ENCODE data around the gene SGK1.

Gene SGK1

DNA sequence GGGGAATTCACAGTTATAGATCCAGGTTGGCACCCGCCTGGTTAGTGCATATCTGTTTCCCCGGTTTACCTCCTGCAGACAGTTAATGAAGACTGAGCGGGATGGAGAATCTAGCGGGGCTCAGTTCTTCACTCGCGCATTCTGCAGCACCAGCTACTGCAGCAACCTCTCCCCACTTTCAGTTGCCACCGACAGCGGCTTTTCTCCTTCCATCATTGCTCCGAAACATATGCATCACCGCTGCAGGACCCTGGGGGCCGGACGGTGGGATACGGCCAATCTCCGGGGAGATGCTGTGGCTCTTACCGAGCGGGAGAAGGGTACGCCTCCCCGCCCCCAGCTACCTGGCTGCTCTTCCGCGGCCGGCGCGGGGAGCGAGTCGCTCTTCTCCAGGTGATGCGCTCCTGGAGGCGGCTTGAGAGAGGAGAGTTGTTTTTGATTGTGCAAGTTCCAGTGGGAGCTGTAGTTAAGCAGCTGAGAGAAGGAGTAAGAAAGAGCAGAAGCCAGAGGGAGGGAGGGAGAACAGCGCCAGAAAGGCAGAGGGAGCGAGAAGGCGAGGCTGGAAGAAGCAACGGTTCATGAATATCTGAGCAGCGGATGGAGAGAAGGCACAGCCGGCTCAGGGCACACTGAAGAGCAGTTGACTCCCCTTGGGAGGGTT lies at the start of gene SGK1:
Gene SGK1, minus strand, starts transcription at position 642 of the 661 bp plus-strand sequence. CDS start 652 bp downstream, outside the sequence.
- DNase-seq (ENCODE audit: low read depth): peak; percentile 61

DNA sequence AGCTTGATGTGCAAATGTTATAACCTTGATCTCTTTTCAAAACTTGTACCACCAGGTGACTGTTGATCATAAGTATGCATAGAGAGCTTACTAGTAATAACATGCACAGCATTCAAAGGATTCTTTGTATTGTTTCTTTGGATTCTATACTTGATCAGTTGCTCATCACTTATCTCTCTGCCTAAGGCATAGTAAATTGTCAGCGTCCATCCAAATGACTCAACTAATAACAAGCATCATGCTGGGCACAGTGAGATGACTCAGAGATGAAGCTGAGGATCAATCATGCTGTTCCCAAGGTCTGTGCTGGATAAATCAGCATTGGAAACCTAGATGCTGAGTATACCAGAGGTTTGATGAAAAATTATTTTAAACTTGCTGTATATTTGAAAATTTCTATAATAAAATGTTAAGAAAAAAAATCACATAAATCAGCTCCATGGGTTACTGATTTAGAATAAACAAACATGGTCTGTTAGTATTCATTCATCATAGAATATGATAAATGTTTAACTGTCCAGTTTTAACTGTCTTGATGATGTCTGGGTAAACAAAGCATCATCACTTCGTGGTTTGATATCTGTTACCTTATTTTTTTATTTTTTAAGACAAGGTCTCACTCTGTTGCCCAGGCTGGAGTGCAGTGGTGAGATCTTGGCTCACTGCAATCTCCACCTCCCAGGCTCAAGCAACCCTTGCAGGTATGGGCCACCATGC lies 45.6 kb upstream of the SGK1 start:
- peak; percentile 86 for DNase-seq (ENCODE audit: low read depth)

DNA sequence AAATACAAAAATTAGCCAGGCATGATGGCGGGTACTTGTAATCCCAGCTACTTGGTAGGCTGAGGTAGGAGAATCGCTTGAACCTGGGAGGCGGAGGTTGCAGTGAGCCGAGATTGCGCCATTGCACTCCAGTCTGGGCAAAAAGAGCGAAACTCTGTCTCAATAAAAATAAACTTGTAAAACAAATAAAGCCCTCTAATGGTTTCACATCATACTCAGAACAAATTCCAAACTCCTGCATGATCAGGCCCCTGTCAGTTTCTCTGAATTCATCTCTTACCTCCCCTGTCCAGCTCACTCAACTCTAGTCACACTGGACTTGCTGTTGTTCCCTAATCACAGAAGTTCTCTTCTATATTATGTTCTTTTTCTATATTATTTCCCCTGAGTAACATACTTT lies 43.1 kb upstream of the SGK1 start:
- DNase-seq (ENCODE audit: low read depth): no peak

DNA sequence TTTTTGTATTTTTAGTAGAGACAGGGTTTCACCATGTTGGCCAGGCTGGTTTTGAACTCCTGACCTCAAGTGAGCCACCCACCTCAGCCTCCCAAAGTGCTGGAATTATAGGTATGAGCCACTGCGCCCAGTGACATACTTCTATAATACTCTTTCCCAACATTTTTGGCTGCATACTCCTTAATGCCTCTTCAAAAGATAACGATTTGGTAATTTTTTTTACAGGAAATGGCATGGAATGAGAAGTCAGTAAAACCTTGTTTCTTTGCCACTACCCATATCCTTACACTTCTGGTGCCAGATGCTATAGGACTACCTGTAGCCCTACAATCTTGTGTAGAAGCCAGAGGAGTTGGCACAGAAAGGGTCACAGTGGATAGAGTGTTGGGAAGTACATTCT lies 41.4 kb upstream of the SGK1 start:
- peak; percentile 51 for DNase-seq (ENCODE audit: low read depth)

DNA sequence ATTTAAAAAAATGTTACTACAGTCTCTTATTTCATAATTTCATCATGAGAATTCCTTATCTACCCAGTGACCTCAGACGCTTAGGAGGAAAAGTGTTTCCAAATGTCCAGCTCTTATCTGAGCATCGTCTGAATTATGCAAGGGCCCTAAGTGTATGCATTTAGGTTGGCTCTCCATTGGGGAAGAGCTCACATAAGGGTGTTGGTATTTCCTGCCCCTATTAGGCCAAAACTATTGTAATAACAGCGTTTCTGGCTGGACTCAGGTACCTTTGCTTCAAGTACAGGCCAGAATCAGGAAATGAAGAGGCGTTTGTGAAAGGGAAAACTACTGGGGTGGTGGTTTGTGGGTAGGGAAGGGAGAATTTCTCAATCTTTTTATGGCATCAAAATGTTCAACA lies 40.4 kb upstream of the SGK1 start:
- DNase-seq (ENCODE audit: low read depth): peak; percentile 77

DNA sequence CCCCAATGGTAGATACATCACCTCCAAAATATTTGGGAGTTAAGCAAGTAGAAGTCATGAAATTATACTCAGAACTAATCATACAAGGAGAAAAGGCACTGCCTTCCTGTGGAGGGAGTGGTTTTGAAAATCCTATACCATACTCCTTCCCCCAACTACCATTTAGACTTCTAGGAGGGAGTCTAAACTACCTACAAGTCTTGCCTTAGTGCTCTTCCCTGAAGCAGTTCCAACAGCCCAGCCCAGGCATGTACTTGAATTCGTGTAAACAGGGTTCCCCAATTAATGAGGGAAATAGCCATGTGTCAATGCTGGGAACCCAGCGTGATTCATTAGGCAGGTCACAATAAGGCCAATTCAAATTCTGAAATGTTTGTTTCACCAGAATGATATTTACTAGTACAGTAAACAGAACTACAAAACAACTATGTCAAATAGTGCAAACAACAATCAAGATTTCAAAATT lies 39.1 kb upstream of the SGK1 start:
- peak; percentile 10 for DNase-seq (ENCODE audit: low read depth)

DNA sequence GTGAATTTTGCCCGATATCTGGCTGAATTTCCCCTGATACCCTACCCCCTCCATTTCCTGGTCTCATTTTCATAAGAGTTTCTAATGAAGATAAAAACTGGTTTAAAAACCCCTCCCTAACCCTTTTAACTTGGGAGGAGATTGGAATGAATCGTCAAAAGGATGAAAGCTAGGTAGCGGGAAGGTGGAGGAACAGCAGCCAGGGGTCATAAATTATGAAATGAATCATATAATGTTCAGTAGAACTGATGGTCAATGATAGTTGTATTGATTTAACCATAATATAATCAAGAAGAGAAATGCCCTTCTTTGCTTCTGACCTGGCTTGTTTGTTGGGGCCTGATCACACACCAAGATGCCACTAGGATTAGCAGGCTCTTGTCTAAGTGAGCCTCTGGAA lies 38.5 kb upstream of the SGK1 start:
- DNase-seq (ENCODE audit: low read depth): no peak

DNA sequence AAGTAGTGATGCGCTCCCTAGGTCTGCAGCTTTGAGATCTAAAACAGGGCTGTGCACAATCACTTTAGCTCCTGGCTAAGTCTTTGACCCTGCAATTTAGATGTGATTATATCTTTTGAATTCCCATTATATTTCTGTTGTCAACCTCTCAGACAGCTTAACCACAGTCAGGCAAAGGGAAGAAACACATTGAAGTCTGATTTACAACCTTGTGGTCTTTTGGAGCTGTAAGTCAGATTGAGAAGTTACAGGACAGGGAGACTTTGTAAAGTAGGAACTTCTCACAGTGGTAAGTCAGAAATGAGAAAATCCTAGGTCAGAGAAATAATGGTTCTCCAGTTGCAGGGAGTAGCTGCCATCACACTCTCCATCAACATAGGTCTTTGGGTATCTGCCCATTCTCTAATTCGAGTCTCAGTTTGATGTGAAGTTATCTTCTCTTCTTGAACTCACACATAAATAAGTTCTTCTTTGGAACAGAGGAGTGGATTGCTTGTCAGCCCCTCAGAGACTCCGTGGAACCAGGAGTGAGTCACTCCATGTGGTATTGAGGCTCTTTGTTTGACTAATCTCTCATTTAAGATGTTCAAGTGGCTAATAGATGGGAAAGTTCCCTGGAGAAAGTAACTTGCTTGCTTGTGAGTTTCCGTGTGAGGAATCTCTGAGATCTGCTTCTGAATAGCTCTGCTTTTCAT lies 35.0 kb upstream of the SGK1 start:
- peak; percentile 91 for DNase-seq (ENCODE audit: low read depth)

DNA sequence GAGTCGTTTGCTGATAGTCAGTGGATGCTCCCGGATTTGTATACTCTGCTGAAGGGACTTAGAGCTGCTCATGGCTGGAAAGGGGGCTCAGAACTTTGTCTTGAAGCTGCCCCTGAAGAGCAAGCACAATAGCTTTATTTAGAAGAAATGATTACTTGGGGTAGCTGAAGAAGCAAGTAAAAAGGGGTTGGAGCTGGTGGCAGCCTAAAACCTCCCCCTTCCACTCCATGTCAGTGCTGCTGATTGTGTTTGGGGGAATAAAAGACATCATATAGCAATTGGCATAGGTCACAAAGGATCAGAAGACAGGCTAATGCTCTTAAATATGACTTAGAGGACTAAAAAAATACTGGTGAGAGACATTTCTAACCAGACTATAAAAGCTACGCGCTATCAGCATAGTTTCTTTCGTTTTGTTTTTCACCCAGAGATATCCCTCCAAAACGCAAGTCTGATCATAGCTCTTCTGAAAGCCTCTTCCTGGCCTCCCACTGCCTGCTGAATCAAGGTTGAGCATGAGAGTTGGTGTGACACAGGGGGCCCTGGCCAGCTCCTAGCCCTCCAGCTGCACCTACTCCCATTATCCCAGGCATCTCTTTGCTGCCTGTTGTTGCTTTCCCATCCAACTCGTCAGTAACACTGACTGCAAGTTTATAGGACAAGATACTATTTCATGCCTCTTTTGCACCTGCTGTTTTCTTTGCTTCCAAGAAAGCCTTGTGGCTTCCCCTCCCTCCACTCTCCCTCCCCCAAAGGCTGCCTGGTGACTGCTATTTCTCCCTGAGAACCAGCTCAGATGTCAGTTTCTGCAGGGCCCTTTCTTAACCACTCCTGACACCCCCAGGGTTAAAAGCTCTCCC lies 33.9 kb upstream of the SGK1 start:
- no peak for DNase-seq (ENCODE audit: low read depth)

DNA sequence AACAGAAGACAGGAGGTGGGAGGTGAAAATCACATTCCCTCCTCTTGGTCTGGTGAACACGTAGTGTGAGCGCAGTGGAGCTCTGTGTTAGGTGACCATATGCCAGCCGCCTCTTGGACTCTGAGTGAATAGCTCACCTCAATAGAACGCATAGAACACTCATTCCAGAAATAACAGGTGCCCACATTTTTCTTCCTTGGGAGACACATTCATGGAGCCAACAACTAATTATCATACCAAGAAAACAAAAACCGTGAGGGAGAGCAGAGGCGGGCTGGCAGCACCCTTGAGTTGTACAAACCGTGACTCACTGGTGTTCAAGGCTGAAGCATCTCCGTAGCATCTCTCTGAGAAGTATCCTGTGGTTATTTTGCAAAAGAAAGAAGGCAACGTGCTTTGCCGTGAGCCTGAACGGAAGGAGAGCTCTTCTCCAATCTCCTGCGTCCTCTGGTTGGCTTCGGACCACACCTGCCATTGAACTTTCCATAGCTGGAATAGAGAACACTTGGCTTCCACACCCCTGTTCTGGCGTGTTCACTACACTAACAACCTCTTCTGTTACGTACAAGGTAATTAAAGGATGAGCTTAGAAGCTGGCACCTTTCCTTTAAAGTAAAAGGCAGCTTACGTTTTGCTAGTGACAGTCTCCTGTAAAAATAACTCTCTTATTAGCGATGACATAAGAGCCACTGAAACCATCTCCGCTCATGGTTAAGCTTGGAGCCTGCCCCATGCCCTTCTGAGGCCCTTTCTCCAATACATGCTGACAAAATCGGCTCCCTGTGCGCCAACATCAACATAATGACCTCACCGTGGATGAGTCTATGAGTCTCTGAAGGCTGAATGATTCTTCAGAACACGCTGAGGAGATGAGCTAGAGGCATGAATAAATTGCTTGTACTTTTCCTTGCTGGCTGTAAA lies 30.2 kb upstream of the SGK1 start:
- DNase-seq (ENCODE audit: low read depth): peak; percentile 98

DNA sequence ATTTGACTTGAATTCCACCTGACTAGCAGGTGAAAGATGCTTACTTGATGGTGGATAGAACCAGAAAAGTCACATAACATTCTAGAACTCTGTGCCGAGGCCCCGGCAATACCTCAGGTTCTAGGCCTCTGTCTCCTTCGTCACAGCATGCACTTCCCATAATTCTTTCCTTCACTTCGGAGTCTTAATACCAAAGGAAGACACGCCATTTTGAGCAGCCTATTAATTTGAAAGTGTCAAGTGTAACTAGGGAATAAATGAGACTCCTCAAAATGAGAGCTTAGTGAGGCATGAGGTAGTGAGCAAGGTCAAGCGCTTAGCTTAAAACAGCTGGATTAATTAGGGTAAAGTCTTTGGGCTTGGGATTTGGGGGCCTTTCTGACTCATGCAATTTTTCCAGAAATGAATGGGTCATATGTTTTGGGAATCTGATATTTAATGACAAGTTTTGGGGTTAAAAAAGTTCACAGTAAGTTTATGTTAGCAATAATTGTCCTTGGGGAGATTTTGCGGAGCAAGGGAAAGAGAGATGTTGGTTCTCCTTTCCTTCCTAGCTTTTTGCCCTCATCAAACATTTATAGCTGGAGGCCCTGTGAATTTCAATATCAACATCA lies 29.1 kb upstream of the SGK1 start:
- DNase-seq (ENCODE audit: low read depth): no peak

DNA sequence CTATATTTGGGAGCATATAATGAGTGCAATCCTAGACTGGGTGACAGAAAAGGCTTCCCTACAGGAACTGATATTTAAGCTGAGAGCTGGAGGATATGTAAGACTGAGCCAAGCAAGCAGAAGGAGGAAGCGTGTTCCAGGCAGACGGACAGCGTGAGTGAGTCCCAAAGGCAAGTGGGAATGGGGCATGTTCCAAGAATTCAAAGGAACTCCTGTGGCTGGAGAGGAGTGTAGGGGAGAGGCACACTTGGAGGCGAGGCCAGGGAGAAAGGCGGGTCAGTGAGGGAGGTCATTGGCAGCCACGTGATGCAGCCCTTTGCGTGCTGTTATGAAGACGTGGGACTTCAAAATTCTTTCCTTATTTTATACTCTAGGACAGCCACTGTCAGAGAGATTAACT lies 27.9 kb upstream of the SGK1 start:
- no peak for DNase-seq (ENCODE audit: low read depth)

DNA sequence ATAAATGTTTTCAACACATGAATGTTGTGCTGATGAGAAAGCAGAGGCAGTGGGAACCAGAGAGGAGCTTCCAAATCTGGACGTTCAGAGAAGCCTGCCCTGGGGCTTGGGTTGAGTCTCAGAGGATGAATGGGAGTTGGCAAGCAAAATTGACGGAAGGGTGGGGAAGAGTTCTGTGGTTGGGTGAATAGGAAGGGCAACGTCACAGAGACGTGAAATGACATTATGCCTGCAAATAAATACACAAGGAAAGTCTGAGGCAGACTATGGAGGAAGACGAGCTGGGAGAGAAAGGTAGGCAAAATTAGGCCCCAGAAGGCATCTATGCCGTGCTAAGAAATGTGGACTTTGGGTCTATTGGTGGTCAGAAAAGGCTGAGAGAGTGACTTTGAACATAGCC lies 25.2 kb upstream of the SGK1 start:
- no peak for DNase-seq (ENCODE audit: low read depth)

DNA sequence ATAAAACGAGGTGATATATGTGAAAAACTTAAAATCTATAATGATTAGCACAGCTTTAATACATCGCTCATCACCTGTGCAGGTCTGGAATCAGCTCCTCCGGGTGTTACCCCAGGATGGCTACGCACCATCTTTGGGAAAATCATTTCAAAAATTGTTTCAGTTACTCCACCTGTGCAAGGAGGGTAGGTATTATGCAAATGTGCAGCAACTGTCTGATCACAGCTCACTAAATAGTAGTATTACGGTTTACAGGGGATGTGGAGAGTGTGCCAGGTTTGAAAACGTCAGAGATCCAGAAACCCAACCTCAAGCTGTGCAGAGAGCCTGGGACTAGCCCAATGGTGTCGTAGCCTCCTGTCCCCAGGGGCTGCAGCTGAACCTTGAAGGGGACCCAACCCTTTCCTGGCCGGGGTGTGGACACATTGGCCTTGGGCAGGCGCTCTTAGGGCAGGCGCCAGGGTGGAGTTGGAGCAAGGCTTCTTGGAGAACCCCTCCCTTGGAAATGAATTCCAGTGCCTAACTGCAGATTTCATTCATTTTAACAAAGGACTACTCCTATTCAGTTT lies 24.2 kb upstream of the SGK1 start:
- no peak for DNase-seq (ENCODE audit: low read depth)

DNA sequence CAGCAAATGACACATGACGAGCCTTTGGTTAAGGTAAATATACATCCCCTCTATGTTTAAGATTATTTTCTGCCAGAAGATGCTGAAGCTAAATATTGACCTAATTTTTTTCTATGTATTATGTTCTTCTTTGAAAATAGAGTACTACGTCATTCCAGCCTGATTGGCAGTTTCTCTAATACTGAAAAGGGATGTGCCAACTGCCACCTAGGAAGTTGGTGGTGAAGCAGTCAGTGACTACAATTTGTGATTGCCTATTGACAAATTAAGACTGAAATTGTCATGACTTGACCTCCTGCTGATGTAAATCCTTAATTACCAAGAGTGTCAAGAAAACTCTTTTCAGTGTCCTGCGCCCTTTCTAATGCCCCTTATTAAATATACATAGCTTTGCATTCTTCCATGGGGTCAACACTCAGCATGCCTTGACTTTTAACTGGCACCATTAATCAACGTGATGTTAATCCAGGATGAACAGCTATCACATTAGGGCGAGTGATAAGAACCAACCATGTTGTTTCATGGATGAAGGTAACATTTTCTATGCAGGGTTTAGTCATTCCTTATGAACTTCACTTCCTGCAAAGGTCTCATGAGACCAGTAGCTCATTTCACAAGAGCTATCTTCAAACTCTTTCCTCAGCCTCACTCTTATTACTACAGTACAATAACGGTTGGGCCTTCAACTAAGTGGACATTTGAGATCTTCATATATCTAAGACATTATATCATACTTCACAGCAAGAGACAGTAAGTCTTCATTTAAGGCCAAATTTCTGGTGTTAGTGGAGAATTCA lies 22.5 kb upstream of the SGK1 start:
- no peak for DNase-seq (ENCODE audit: low read depth)

DNA sequence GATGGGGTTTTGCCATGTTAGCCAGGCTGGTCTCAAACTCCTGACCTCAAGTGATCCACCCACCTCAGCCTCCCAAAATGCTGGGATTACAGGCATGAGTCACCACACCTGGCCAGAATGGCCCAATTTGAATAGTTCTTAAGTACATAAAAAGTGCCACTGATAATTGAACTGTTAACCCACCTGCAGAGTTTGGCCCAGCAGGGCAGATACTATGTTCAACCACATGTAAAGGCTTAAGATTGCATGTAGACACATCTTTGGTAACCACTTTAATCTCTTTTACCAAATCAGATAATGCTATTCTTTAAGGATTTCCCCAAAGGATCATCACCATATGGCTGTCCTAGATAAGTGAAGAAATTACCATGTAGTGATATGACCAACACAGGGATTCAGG lies 21.3 kb upstream of the SGK1 start:
- DNase-seq (ENCODE audit: low read depth): no peak

DNA sequence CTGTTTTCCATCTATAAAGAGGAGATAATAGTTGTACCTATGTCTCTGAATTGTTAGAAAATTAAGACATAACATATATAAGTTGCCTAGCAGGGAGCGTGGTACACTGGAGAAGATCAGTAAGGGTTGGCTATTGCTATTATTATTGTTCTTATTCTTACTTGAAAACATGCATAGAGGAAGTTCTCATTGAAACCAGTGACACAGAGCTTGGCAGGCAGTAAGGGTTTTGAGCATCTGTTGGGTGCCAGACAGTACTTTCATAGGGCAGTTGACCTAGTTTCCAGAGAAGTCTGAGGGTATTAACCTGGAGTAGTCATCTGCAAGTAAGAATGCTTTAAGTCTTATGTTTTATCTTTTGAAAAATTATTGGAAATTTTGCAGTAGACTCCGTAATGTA lies 13.3 kb upstream of the SGK1 start:
- no peak for DNase-seq (ENCODE audit: low read depth)

DNA sequence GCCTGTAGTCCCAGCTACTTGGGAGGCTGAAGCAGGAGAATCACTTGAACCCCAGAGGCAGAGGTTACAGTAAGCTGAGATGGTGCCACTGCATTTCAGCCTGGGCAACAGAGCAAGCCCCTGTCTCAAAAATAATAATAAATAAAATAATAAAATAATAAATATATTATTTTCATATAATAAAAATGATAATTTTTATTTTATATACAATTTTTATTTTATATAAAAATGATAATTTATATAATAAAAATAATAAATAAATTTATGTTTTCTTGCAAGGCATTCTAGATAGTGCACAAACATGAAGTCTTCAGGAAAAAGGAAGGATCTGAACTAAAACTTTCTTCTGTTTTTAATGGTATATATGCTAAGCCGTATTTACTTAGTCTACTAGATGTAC lies 12.6 kb upstream of the SGK1 start:
- DNase-seq (ENCODE audit: low read depth): no peak

DNA sequence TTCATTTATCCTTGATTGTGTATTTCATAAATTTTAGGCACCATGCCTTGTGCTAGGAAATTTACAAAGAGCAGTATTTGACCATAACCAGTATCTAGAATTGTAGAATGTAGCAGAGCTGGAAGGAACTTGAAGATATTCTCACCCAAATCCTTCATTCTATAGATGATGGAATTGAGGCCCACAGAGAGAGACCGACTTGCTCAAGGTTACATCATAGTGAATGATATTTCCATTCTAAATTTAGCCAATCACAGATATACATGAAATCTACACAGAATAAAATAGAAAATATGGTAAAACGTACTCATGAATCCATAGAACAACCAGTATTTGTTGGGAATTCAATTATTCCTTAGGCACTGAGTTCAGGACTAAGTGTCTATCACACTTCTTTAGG lies 10.9 kb upstream of the SGK1 start:
- DNase-seq (ENCODE audit: low read depth): no peak

DNA sequence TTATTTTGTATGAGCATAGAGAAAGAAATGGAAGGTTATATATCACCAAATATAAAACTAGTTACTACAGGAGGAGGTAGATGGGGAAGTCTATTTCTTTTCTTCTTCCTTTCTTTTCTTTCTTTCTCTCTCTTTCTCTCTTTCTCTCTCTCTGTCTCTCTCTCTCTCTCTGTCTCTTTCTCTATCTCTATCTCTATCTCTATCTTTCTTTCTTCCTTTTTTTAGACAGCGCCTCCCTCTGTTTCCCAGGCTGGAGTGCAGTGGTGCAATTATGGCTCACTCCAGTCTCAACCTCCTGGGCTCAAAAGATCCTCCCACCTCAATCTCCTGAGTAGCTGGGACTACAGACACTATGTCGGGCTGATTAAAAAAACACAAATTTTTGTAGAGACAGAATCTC lies 10.2 kb upstream of the SGK1 start:
- no peak for DNase-seq (ENCODE audit: low read depth)
